ENCODE measurements around the gene NOS2.
"Not testable (repeated sequence)": the region's sequence is repeated elsewhere in the genome, so short reads cannot be mapped to it uniquely, and the experiment has no call there.

NOS2 gene

DNA sequence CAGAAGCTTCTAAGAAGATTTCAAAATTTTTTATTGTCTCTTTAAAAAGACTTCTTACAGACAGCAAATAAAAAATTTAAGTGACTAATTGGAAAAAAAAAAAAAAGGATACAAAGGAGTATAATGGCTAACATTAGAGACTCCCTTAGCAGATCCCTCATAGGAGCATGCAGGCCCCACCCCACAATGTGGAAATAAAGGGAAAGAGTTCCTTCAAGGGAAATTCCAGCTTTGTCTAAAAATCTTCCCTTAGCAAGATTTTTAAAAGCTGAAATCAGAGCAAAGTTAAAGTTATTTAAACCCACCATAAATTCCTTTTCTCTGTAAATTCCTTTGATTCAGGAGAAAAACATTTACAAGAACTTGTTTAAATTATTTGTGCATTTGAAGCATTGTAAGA is 32.5 kb upstream of the NOS2 start:
- peaks cover 2% of the 10 kb centered on the region for H3K36me3 Mint-ChIP-seq (ENCODE audit: low read depth)
- H3K9me3 Mint-ChIP-seq: peaks cover 3% of the 10 kb centered on the region
- peaks cover 7% of the 10 kb centered on the region for H3K27me3 Mint-ChIP-seq (ENCODE audit: low read depth)
- H3K27ac Mint-ChIP-seq: no peak overlapping the region
- peaks cover 4% of the 10 kb centered on the region for H3K4me1 Mint-ChIP-seq (ENCODE audit: low read depth)
- H3K4me3 Mint-ChIP-seq: no peak overlapping the region
- no peak for DNase-seq (ENCODE audit: low spot score)

DNA sequence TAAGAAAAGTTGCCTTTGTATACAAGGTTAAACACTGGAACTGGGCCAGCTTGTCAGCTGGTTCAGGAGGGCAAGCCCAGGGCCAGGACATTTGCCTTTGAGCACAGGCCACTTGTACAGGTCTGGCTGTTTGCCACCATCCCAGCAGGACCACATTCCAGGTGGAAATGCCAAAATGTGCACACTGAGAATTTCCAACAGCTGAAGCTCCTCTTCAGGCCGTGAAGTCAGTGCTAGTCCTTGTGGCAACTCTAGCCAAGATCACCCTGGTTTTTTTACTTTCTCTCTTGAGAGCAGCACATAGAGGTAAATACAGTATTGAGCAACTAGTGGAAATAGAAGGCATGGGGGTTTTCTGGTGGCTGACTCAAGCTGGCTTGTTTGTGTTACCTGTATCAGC is 29.6 kb upstream of the NOS2 start:
- H3K4me1 Mint-ChIP-seq (ENCODE audit: low read depth); DNase-seq (ENCODE audit: low spot score); H3K27ac Mint-ChIP-seq; H3K36me3 Mint-ChIP-seq (ENCODE audit: low read depth); H3K4me3 Mint-ChIP-seq; H3K9me3 Mint-ChIP-seq: not testable (repeated sequence)
- H3K27me3 Mint-ChIP-seq (ENCODE audit: low read depth): peaks cover 15% of the 10 kb centered on the region

DNA sequence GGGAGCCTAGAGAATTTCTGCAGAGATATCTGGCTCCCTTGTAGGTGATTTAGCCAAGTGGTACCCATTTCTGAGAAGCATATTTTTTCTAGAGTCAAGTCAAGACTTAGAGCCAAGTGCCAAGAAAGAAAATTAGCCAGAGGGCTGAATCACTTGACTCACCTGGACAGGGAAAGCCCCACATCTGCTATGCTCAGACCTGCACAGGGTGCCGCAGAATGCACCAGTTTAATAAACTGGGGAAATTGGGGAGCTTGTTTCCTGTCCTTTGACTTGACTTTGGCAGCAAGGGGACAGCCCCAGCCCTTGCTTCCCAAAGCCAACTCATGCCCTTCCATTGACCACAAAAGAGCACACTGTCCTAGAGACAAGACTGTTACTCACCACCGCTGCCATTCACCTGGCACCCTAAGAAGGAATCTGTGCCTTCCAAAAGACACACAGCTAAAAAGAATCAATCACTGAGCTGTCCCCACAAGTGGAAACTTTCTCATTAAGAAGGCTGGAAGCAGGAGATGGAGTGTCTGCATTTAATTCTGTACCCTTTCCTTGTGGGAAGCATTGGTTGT is 28.9 kb upstream of the NOS2 start:
- H3K27ac Mint-ChIP-seq; H3K9me3 Mint-ChIP-seq; H3K4me1 Mint-ChIP-seq (ENCODE audit: low read depth); DNase-seq (ENCODE audit: low spot score); H3K36me3 Mint-ChIP-seq (ENCODE audit: low read depth); H3K4me3 Mint-ChIP-seq: not testable (repeated sequence)
- H3K27me3 Mint-ChIP-seq (ENCODE audit: low read depth): peaks cover 15% of the 10 kb centered on the region

GRCh38 chr17:27825459-27825858 is 25.1 kb upstream of the NOS2 start:
- Mint-ChIP-seq H3K4me1 (ENCODE audit: low read depth) (no peaks in the 10 kb centered on the region), H3K9me3 (peaks cover 16% of the 10 kb centered on the region), H3K27ac (no peak overlapping the region), H3K36me3 (ENCODE audit: low read depth) (no peaks in the 10 kb centered on the region), H3K4me3 (no peak overlapping the region), H3K27me3 (ENCODE audit: low read depth) (peaks cover 15% of the 10 kb centered on the region)
- DNase-seq (ENCODE audit: low spot score): no peak

DNA sequence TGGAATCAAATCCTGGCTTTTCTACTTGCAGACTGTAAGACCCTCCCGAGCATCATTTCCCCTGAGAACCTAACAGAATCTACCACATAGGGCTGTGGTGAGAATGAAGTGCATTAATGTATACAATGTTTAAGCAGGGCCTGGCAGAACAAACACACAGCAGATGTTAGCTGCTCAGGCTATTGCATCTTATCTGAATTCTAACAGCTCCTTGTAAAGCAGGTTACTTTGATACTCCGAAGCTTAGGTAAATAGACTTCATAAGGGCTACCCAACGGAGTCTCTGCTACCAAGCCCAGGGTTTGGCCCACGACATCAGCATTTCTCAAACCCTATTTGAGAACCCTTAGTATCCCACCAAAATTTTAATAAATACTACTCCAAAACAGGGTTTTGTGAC is 24.4 kb upstream of the NOS2 start:
- H3K36me3 Mint-ChIP-seq (ENCODE audit: low read depth): no peaks in the 10 kb centered on the region

GRCh38 chr17:27824176-27824715 is 23.9 kb upstream of the NOS2 start:
- Mint-ChIP-seq H3K27ac (no peak overlapping the region), H3K4me3 (no peak overlapping the region), H3K4me1 (ENCODE audit: low read depth) (no peaks in the 10 kb centered on the region), H3K27me3 (ENCODE audit: low read depth) (peaks cover 15% of the 10 kb centered on the region), H3K9me3 (peaks cover 16% of the 10 kb centered on the region), H3K36me3 (ENCODE audit: low read depth) (no peaks in the 10 kb centered on the region)
- DNase-seq (ENCODE audit: low spot score): no peak

More for the DNA sequence above, 24.4 kb upstream of the NOS2 start:
- Mint-ChIP-seq H3K9me3 (peaks cover 16% of the 10 kb centered on the region), H3K27ac (no peak overlapping the region), H3K4me1 (ENCODE audit: low read depth) (no peaks in the 10 kb centered on the region), H3K4me3 (no peak overlapping the region), H3K27me3 (ENCODE audit: low read depth) (peaks cover 15% of the 10 kb centered on the region)
- DNase-seq (ENCODE audit: low spot score): no peak

- DNase-seq (ENCODE audit: low spot score); H3K27me3 Mint-ChIP-seq (ENCODE audit: low read depth); H3K36me3 Mint-ChIP-seq (ENCODE audit: low read depth); H3K27ac Mint-ChIP-seq; H3K4me1 Mint-ChIP-seq (ENCODE audit: low read depth); H3K4me3 Mint-ChIP-seq: not testable (repeated sequence)
- H3K9me3 Mint-ChIP-seq: peaks cover 16% of the 10 kb centered on the region
Observed at GRCh38 chr17:27822108-27822507, 21.8 kb upstream of the NOS2 start.

DNA sequence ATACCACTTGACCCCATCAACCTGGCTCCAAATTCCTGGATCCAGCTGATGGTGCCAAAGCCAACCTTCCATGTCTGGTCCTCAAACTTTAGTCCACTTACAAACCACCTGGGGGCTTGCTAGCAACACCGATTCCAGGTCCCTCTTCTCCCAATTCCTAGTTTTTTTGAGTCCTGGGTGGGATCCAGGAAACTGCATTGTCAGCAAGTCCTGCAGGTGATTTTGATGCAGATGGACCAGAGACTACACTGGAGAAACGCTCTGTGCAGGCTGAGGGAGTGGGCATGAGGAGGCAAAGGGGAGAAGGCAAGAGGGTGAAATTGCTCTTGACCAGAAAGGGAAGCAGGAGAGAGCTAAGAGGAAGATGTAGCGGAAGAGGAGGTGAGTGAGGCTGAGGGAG is 21.0 kb upstream of the NOS2 start:
- H3K9me3 Mint-ChIP-seq: peaks cover 16% of the 10 kb centered on the region
- DNase-seq (ENCODE audit: low spot score): no peak
- no peak overlapping the region for H3K27ac Mint-ChIP-seq
- H3K27me3 Mint-ChIP-seq (ENCODE audit: low read depth): peaks cover 3% of the 10 kb centered on the region
- no peaks in the 10 kb centered on the region for H3K36me3 Mint-ChIP-seq (ENCODE audit: low read depth)
- no peak overlapping the region for H3K4me3 Mint-ChIP-seq
- H3K4me1 Mint-ChIP-seq (ENCODE audit: low read depth): no peaks in the 10 kb centered on the region

GRCh38 chr17:27819145-27819544 is 18.8 kb upstream of the NOS2 start:
- Mint-ChIP-seq H3K27ac (no peak overlapping the region), H3K4me1 (ENCODE audit: low read depth) (no peaks in the 10 kb centered on the region), H3K4me3 (no peak overlapping the region), H3K9me3 (peaks cover 20% of the 10 kb centered on the region), H3K36me3 (ENCODE audit: low read depth) (no peaks in the 10 kb centered on the region), H3K27me3 (ENCODE audit: low read depth) (no peaks in the 10 kb centered on the region)
- no peak for DNase-seq (ENCODE audit: low spot score)

GRCh38 chr17:27818401-27819105 is 18.2 kb upstream of the NOS2 start:
- no peak overlapping the region for H3K4me3 Mint-ChIP-seq
- no peaks in the 10 kb centered on the region for H3K36me3 Mint-ChIP-seq (ENCODE audit: low read depth)
- H3K4me1 Mint-ChIP-seq (ENCODE audit: low read depth): no peaks in the 10 kb centered on the region
- H3K27ac Mint-ChIP-seq: no peak overlapping the region
- H3K27me3 Mint-ChIP-seq (ENCODE audit: low read depth): no peaks in the 10 kb centered on the region
- no peak for DNase-seq (ENCODE audit: low spot score)
- peaks cover 20% of the 10 kb centered on the region for H3K9me3 Mint-ChIP-seq

GRCh38 chr17:27817731-27818130 is 17.4 kb upstream of the NOS2 start:
- H3K4me1 Mint-ChIP-seq (ENCODE audit: low read depth): no peaks in the 10 kb centered on the region
- H3K27ac Mint-ChIP-seq: no peak overlapping the region

DNA sequence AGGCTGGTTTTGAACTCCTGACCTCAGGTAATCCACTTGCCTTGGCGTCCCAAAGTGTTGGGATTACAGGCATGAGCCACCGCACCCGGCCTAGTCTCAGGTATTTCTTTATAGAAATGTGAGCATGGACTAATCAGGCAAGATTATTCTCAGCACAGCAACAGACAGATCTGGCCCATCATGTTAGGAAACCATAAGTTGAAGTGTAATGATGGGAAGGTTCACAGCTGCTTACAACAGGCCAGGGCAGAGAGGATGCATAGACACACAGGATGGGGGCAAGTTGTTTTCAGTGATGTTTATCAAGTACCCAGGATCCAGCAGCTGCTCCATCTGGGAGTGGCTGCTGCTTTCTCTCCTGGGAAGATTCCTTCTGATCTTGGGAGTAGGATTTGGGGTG is 16.6 kb upstream of the NOS2 start:
- Mint-ChIP-seq H3K36me3 (ENCODE audit: low read depth) (no peaks in the 10 kb centered on the region), H3K27ac (no peak overlapping the region), H3K9me3 (peaks cover 13% of the 10 kb centered on the region), H3K4me3 (no peak overlapping the region), H3K4me1 (ENCODE audit: low read depth) (no peaks in the 10 kb centered on the region), H3K27me3 (ENCODE audit: low read depth) (no peaks in the 10 kb centered on the region)
- DNase-seq (ENCODE audit: low spot score): no peak

More at GRCh38 chr17:27817731-27818130, 17.4 kb upstream of the NOS2 start:
- Mint-ChIP-seq H3K4me3 (no peak overlapping the region), H3K9me3 (peaks cover 20% of the 10 kb centered on the region), H3K27me3 (ENCODE audit: low read depth) (no peaks in the 10 kb centered on the region), H3K36me3 (ENCODE audit: low read depth) (no peaks in the 10 kb centered on the region)
- DNase-seq (ENCODE audit: low spot score): no peak

DNA sequence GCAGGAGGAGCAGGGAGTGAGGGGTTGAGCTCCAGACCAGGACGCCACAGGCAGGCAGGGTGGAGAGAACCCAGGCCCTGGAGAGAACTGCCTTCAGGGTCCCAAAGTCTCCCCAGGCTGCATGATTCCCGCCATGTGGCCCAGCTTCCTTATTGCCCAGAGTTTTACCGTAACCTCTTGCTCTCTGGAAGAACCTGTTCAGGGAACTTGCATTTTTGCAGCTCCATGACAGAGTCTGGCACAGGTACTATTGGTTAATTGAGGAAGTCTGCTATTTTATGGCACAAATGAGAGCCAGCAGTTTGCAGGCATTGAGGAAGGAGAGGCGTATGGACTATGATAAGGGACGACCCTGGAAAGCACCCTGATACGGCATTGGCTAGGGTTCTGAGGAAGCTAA is 11.6 kb upstream of the NOS2 start:
- H3K4me1 Mint-ChIP-seq (ENCODE audit: low read depth): peaks cover 33% of the 10 kb centered on the region
- no peaks in the 10 kb centered on the region for H3K36me3 Mint-ChIP-seq (ENCODE audit: low read depth)
- H3K27ac Mint-ChIP-seq: no peak overlapping the region
- H3K27me3 Mint-ChIP-seq (ENCODE audit: low read depth): no peaks in the 10 kb centered on the region
- H3K4me3 Mint-ChIP-seq: no peak overlapping the region
- peaks cover 9% of the 10 kb centered on the region for H3K9me3 Mint-ChIP-seq
- no peak for DNase-seq (ENCODE audit: low spot score)

DNA sequence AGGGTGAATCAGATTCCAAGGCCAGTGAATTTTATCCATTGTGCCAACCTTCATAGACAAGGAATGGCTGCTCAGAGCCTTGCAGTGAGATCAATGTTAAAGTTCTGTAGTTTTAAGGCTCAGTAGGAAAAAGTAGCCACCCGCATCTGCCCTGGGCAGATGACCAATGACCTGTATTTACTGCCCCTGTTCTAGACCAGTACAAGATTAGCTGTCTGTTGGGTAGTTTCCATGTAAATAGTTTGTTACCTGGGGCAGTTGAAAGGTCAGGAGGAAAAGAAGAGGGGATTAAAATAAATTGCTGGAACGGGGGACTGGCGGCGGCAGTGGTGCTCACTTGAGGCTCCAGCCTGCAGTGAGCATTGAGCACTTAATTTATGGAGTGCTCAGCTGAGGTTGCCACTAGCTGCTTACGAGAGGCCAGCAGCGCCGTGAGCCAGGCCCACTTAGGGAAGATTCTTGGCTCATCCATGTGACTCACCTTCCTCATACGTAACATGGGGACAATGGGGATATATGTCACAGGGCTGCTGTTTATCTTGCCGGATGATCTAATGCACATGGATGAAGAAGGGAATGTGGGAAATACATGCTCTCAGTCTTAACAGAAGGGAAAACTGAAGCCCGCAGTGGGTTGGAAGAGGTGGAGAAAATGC is 10.7 kb upstream of the NOS2 start:
- DNase-seq (ENCODE audit: low spot score): no peak
- H3K36me3 Mint-ChIP-seq (ENCODE audit: low read depth): no peaks in the 10 kb centered on the region
- peak overlapping the region; percentile 95 for H3K27ac Mint-ChIP-seq
- H3K4me1 Mint-ChIP-seq (ENCODE audit: low read depth): peaks cover 35% of the 10 kb centered on the region
- peaks cover 9% of the 10 kb centered on the region for H3K9me3 Mint-ChIP-seq
- no peak overlapping the region for H3K4me3 Mint-ChIP-seq
- H3K27me3 Mint-ChIP-seq (ENCODE audit: low read depth): no peaks in the 10 kb centered on the region
